ENCODE results near the gene ATG4B. TPM values are rescaled to one million over a fixed set of nuclear protein-coding genes. Genes with fewer than 3 reads are reported as not detected.

Gene ATG4B
- total and polyA plus RNA-seq, 2 donors (not counting 3 experiments of a cell fraction or from before 2014, with no cell fraction given), result 83.6 to 113 TPM

GRCh38 chr2:241655516-241656189 lies 18.2 kb downstream of the ATG4B start:
- H3K9me3 ChIP-seq (replicated peaks; ENCODE audit: control insufficient read depth, insufficient read depth, low read length), result no peaks in the 10 kb centered on the region
- no peak overlapping the region for H3K9ac ChIP-seq (replicated peaks; ENCODE audit: extremely low read depth, insufficient read depth, low read length)
- H4K20me1 ChIP-seq (replicated peaks; ENCODE audit: control insufficient read depth, extremely low read depth, insufficient read depth, low read length), result no peaks in the 10 kb centered on the region
- ChIA-PET POLR2A (no interaction called here), CTCF (no interaction called here)
- FAIRE-seq (no peak), DNase-seq (ENCODE audit: low read depth, low spot score) (no peak)
- H3K4me1 ChIP-seq (ENCODE audit: control insufficient read depth, extremely low read depth, insufficient read depth, low read length), result no peaks in the 10 kb centered on the region
- peaks cover 2% of the 10 kb centered on the region for H3K79me2 ChIP-seq (ENCODE audit: control insufficient read depth, insufficient read depth, low read length)
- H3K9me1 ChIP-seq (replicated peaks; ENCODE audit: control insufficient read depth, extremely low read depth, insufficient read depth, low read length), result no peaks in the 10 kb centered on the region
- no peak overlapping the region for H3K4me3 ChIP-seq (replicated peaks in 1 of 3; ENCODE audit: insufficient read depth in 1 of 3, low read depth in 1 of 3, low read length in 3 of 3)
- no TSS peak for BruUV-seq (replicated peaks)
- no peak overlapping the region for H3K27ac ChIP-seq (ENCODE audit: insufficient read depth, low read depth, low read length)
- TF ChIP-seq, protein P1, sequence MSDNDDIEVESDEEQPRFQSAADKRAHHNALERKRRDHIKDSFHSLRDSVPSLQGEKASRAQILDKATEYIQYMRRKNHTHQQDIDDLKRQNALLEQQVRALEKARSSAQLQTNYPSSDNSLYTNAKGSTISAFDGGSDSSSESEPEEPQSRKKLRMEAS (IDR thresholded peaks at IDR 0.05; ENCODE audit: insufficient read depth, insufficient read length), result no peak
- peaks cover 18 to 54% of the 10 kb centered on the region in 2 experiments for H3K36me3 ChIP-seq (ENCODE audit: control insufficient read depth in 2 of 2, extremely low read depth in 1 of 2, insufficient read depth in 2 of 2, low read length in 2 of 2)
- intact Hi-C loops (cut with micrococcal nuclease) (no loop called here), dilution Hi-C loops (cut with MboI; ENCODE audit: extremely low pct_ligation_motif_present, low sequenced_read_pairs) (no loop called here)
- no peaks in the 10 kb centered on the region for H3K27me3 ChIP-seq (ENCODE audit: control insufficient read depth in 2 of 2, insufficient read depth in 2 of 2, low read length in 2 of 2)
- H2AFZ ChIP-seq (ENCODE audit: low read depth, low read length), result no peak overlapping the region
- H3K4me2 ChIP-seq (ENCODE audit: insufficient read depth, low read length), result no peak overlapping the region

GRCh38 chr2:241656190-241656741 lies 18.8 kb downstream of the ATG4B start:
- no peak overlapping the region for H3K27ac ChIP-seq (ENCODE audit: insufficient read depth, low read depth, low read length)
- no peaks in the 10 kb centered on the region for H3K9me3 ChIP-seq (replicated peaks; ENCODE audit: control insufficient read depth, insufficient read depth, low read length)
- ChIA-PET CTCF (no interaction called here), POLR2A (no interaction called here)
- H3K36me3 ChIP-seq (ENCODE audit: control insufficient read depth in 2 of 2, extremely low read depth in 1 of 2, insufficient read depth in 2 of 2, low read length in 2 of 2), result peaks cover 18 to 57% of the 10 kb centered on the region in 2 experiments
- peaks cover 2% of the 10 kb centered on the region for H3K79me2 ChIP-seq (ENCODE audit: control insufficient read depth, insufficient read depth, low read length)
- no peak for FAIRE-seq
- H4K20me1 ChIP-seq (replicated peaks; ENCODE audit: control insufficient read depth, extremely low read depth, insufficient read depth, low read length), result no peaks in the 10 kb centered on the region
- intact Hi-C loops (cut with micrococcal nuclease) (no loop called here), dilution Hi-C loops (cut with MboI; ENCODE audit: extremely low pct_ligation_motif_present, low sequenced_read_pairs) (no loop called here)
- TF ChIP-seq FOS (IDR thresholded peaks at IDR 0.05; ENCODE audit: borderline replicate concordance, insufficient read depth, low read length) (no peak), MYC (IDR thresholded peaks at IDR 0.05; ENCODE audit: low read depth, low read length) (no peak), EZH2 (IDR thresholded peaks at IDR 0.05; ENCODE audit: borderline replicate concordance, low read depth, low read length, severe bottlenecking) (no peak), JUN (IDR thresholded peaks at IDR 0.05; ENCODE audit: borderline replicate concordance, insufficient read depth, insufficient read length, low read depth) (no peak), POLR2AphosphoS5 (IDR thresholded peaks at IDR 0.05; ENCODE audit: insufficient read depth, low read depth, low read length) (no peak), GATA2 (IDR thresholded peaks at IDR 0.05; ENCODE audit: insufficient read depth, insufficient read length, low read depth, low read length) (no peak), CTCF (IDR thresholded peaks at IDR 0.05; ENCODE audit: extremely low read depth in 1 of 2, insufficient read depth in 1 of 2, low read depth in 1 of 2, low read length in 2 of 2) (no peak), POLR2A (IDR thresholded peaks at IDR 0.05; ENCODE audit: low read depth, low read length) (no peak)
- TF ChIP-seq, protein P1 (IDR thresholded peaks at IDR 0.05; ENCODE audit: insufficient read depth, insufficient read length), result no peak
- H2AFZ ChIP-seq (ENCODE audit: low read depth, low read length), result no peak overlapping the region
- H3K9me1 ChIP-seq (replicated peaks; ENCODE audit: control insufficient read depth, extremely low read depth, insufficient read depth, low read length), result no peaks in the 10 kb centered on the region
- no TSS peak for BruUV-seq (replicated peaks)
- no peak overlapping the region for H3K9ac ChIP-seq (replicated peaks; ENCODE audit: extremely low read depth, insufficient read depth, low read length)
- no peak for DNase-seq (ENCODE audit: low read depth, low spot score)
- H3K27me3 ChIP-seq (ENCODE audit: control insufficient read depth in 2 of 2, insufficient read depth in 2 of 2, low read length in 2 of 2), result no peaks in the 10 kb centered on the region
- no peaks in the 10 kb centered on the region for H3K4me1 ChIP-seq (ENCODE audit: control insufficient read depth, extremely low read depth, insufficient read depth, low read length)
- H3K4me2 ChIP-seq (ENCODE audit: insufficient read depth, low read length), result no peak overlapping the region
- no peak overlapping the region for H3K4me3 ChIP-seq (replicated peaks in 1 of 3; ENCODE audit: insufficient read depth in 1 of 3, low read depth in 1 of 3, low read length in 3 of 3)
